ENCODE results near the gene LIMA1. TPM values are rescaled to one million over a fixed set of nuclear protein-coding genes. Genes with fewer than 3 reads are reported as not detected.

LIMA1 gene
- total and polyA plus RNA-seq, 2 donors (not counting 1 experiment from before 2014, with no cell fraction given): 1.3 to 2.1 TPM

DNA sequence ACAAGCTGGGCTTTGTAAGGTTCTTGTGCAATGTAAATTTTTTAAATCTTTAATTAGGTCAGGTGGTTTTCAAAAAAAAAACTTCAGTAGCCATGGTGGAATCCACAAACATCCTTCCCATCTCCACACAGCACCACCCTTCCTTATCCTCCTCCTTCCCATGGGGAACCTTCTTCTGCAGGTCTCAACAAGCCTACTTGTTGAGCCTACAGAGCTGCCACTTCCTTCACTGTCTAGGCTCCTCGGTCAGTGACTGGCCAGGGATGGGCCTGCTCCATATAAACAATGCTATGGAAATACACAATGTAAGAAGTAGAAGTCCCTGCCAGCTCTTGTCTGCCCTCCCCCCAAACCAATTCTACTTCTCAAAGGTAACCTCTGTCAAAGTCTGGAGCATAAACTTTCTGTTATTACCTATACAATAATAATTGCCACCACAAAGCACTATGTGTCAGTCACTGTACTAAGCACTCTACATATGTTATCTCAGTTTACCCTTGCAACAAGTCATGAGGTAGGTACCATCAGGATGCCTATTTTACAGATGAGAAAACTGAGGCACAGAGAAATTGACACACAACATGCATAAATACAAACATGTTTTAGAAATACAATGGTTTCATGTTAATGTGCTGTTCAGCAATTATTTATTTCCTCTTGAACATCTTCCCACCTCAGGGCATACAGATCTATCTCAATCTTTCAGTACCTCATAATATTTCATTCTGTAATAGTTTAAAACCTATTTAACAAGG lies 17.4 kb downstream of the LIMA1 start:
- peaks cover 6% of the 10 kb centered on the region for H3K27me3 Mint-ChIP-seq
- Histone ChIP-seq H3K27ac (ENCODE audit: low read length in 2 of 2) (no peak overlapping the region), H3K36me3 (replicated peaks in 1 of 2; ENCODE audit: control extremely low read depth in 1 of 2, control insufficient read depth in 1 of 2, extremely low read depth in 1 of 2, insufficient read depth in 2 of 2, low read length in 1 of 2) (no peaks in the 10 kb centered on the region), H2AFZ (ENCODE audit: insufficient read depth, low read depth, low read length, poor library complexity, severe bottlenecking) (no peak overlapping the region), H3K9me3 (ENCODE audit: control extremely low read depth in 1 of 3, control insufficient read depth in 2 of 3, insufficient read depth in 1 of 3, low read length in 2 of 3) (no peaks in the 10 kb centered on the region), H3K79me2 (ENCODE audit: control insufficient read depth, insufficient read depth, low read length) (no peaks in the 10 kb centered on the region), H3K4me3 (ENCODE audit: control extremely low read depth in 1 of 5, extremely low read depth in 1 of 5, insufficient read depth in 1 of 5, low read depth in 2 of 5, low read length in 4 of 5) (no peak overlapping the region), H3K27me3 (replicated peaks in 1 of 4; ENCODE audit: control extremely low read depth in 1 of 4, control insufficient read depth in 3 of 4, insufficient read depth in 4 of 4, low read length in 3 of 4) (peaks cover 0 to 2% (median 0%) of the 10 kb centered on the region in 4 experiments), H4K20me1 (ENCODE audit: control insufficient read depth, insufficient read depth, low read length, poor library complexity, severe bottlenecking) (no peaks in the 10 kb centered on the region), H3K4me1 (ENCODE audit: control insufficient read depth in 2 of 2, insufficient read depth in 2 of 2, low read length in 2 of 2) (no peaks in the 10 kb centered on the region), H3K4me2 (replicated peaks; ENCODE audit: low read depth, low read length, poor library complexity, severe bottlenecking) (no peak overlapping the region), H3K9ac (ENCODE audit: low read length) (no peak overlapping the region)
- H3K4me1 Mint-ChIP-seq: no peaks in the 10 kb centered on the region
- H3K9me3 Mint-ChIP-seq (ENCODE audit: insufficient read depth): no peaks in the 10 kb centered on the region
- ATAC-seq (ENCODE audit: low read depth): no peak
- TF ChIP-seq, protein P1, sequence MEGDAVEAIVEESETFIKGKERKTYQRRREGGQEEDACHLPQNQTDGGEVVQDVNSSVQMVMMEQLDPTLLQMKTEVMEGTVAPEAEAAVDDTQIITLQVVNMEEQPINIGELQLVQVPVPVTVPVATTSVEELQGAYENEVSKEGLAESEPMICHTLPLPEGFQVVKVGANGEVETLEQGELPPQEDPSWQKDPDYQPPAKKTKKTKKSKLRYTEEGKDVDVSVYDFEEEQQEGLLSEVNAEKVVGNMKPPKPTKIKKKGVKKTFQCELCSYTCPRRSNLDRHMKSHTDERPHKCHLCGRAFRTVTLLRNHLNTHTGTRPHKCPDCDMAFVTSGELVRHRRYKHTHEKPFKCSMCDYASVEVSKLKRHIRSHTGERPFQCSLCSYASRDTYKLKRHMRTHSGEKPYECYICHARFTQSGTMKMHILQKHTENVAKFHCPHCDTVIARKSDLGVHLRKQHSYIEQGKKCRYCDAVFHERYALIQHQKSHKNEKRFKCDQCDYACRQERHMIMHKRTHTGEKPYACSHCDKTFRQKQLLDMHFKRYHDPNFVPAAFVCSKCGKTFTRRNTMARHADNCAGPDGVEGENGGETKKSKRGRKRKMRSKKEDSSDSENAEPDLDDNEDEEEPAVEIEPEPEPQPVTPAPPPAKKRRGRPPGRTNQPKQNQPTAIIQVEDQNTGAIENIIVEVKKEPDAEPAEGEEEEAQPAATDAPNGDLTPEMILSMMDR (IDR thresholded peaks at IDR 0.05): no peak
- TF ChIP-seq EZH2 (IDR thresholded peaks at IDR 0.05; ENCODE audit: borderline replicate concordance, insufficient read depth, low read depth, low read length, poor library complexity, severe bottlenecking): no peak
- no peak for DNase-seq
- no peak overlapping the region for H3K27ac Mint-ChIP-seq
- CTCF ChIA-PET: no interaction called here
- H3K4me3 Mint-ChIP-seq: no peak overlapping the region
- intact Hi-C loops (cut with micrococcal nuclease): no loop called here
- WGBS (ENCODE audit: insufficient coverage): no CpG with 5 or more reads among the region's 1 CpG
- POLR2A ChIA-PET: no interaction called here

DNA sequence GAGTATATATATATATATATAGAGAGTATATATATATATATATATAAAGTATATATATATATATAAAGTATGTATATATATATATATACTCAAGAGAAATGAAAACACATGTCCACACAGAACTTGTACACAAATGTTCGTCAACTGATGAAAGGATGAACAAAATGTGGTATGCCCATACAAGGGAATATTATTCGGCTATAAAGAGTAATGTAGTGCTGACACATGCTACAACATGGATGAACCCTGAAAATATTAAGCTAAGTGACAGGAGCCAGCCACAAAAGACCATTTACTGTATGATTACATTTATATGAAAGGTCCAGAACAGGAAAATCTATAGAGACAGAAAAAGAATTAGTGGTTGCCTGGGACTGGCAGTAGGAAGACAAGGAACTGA lies 19.5 kb downstream of the LIMA1 start:
- Histone ChIP-seq H3K4me1 (ENCODE audit: control insufficient read depth in 2 of 2, insufficient read depth in 2 of 2, low read length in 2 of 2) (no peaks in the 10 kb centered on the region), H3K27me3 (replicated peaks in 1 of 4; ENCODE audit: control extremely low read depth in 1 of 4, control insufficient read depth in 3 of 4, insufficient read depth in 4 of 4, low read length in 3 of 4) (peaks cover 0 to 2% (median 0%) of the 10 kb centered on the region in 4 experiments), H3K36me3 (replicated peaks in 1 of 2; ENCODE audit: control extremely low read depth in 1 of 2, control insufficient read depth in 1 of 2, extremely low read depth in 1 of 2, insufficient read depth in 2 of 2, low read length in 1 of 2) (no peaks in the 10 kb centered on the region), H3K4me3 (ENCODE audit: control extremely low read depth in 1 of 5, extremely low read depth in 1 of 5, insufficient read depth in 1 of 5, low read depth in 2 of 5, low read length in 4 of 5) (no peak overlapping the region), H2AFZ (ENCODE audit: insufficient read depth, low read depth, low read length, poor library complexity, severe bottlenecking) (no peak overlapping the region), H3K9me3 (ENCODE audit: control extremely low read depth in 1 of 3, control insufficient read depth in 2 of 3, insufficient read depth in 1 of 3, low read length in 2 of 3) (no peaks in the 10 kb centered on the region), H3K79me2 (ENCODE audit: control insufficient read depth, insufficient read depth, low read length) (no peaks in the 10 kb centered on the region), H3K27ac (ENCODE audit: low read length in 2 of 2) (no peak overlapping the region), H3K9ac (ENCODE audit: low read length) (no peak overlapping the region), H3K4me2 (replicated peaks; ENCODE audit: low read depth, low read length, poor library complexity, severe bottlenecking) (no peak overlapping the region), H4K20me1 (ENCODE audit: control insufficient read depth, insufficient read depth, low read length, poor library complexity, severe bottlenecking) (no peaks in the 10 kb centered on the region)
- H3K4me3 Mint-ChIP-seq: no peak overlapping the region
- H3K27ac Mint-ChIP-seq: no peak overlapping the region
- TF ChIP-seq, protein P1 (IDR thresholded peaks at IDR 0.05): no peak
- no peak for TF ChIP-seq EZH2 (IDR thresholded peaks at IDR 0.05; ENCODE audit: borderline replicate concordance, insufficient read depth, low read depth, low read length, poor library complexity, severe bottlenecking)
- intact Hi-C loops (cut with micrococcal nuclease): no loop called here
- peaks cover 6% of the 10 kb centered on the region for H3K27me3 Mint-ChIP-seq
- no CpG with 5 or more reads among the region's 2 CpGs for WGBS (ENCODE audit: insufficient coverage)
- ChIA-PET CTCF (no interaction called here), POLR2A (no interaction called here)
- H3K4me1 Mint-ChIP-seq: no peaks in the 10 kb centered on the region
- no peaks in the 10 kb centered on the region for H3K9me3 Mint-ChIP-seq (ENCODE audit: insufficient read depth)
- DNase-seq (no peak), ATAC-seq (ENCODE audit: low read depth) (no peak)
